Keratinocyte (primary cell): ENCODE measurements around the gene KDR.

Experiments
- EZH2 ChIP-seq: IDR thresholded peaks from one replicate; pipeline ENCODE4 v1.6.1; 2012; ENCODE audit warnings: inconsistent platforms, mild to moderate bottlenecking, low read length, moderate library complexity
- TF ChIP-seq, protein P1 (sequence below), 3 experiments: IDR thresholded peaks in 1 of 3; conservative IDR thresholded peaks in 1 of 3; optimal IDR thresholded peaks in 1 of 3; 2 replicates in 2 of 3; 3 replicates in 1 of 3; pipeline versions ENCODE3 to v1.5.1; 2011; ENCODE audit warnings: low read length in 3 of 3, mild to moderate bottlenecking in 3 of 3, moderate library complexity in 2 of 3, control low read depth in 1 of 3, inconsistent platforms in 1 of 3; ENCODE audit not compliant: insufficient read depth in 2 of 3; ENCODE audit errors: extremely low read depth in 1 of 3

DNA sequence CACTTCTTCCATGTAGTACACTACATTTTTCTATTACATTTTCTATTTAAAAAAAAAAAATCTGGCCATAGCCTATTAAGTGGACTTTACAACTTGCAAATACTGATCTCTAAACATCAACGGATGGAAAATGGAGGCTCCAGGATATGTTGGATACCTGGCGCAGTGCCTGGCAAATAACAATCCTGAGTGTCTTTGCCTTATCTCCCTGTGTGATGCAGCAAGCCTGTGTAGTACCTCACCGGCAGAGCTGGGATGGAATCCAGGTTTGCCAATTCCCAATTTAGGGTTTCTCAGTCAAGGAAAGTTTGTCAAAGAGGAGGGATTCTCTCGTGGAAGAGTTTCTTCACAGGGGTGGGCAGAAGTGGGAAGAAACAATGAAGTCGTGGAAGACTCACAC lies 93.2 kb downstream of the KDR start:
- TF ChIP-seq, protein P1, sequence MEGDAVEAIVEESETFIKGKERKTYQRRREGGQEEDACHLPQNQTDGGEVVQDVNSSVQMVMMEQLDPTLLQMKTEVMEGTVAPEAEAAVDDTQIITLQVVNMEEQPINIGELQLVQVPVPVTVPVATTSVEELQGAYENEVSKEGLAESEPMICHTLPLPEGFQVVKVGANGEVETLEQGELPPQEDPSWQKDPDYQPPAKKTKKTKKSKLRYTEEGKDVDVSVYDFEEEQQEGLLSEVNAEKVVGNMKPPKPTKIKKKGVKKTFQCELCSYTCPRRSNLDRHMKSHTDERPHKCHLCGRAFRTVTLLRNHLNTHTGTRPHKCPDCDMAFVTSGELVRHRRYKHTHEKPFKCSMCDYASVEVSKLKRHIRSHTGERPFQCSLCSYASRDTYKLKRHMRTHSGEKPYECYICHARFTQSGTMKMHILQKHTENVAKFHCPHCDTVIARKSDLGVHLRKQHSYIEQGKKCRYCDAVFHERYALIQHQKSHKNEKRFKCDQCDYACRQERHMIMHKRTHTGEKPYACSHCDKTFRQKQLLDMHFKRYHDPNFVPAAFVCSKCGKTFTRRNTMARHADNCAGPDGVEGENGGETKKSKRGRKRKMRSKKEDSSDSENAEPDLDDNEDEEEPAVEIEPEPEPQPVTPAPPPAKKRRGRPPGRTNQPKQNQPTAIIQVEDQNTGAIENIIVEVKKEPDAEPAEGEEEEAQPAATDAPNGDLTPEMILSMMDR (optimal IDR thresholded peaks at IDR 0.05 in 1 of 3, IDR thresholded peaks at IDR 0.05 in 1 of 3, conservative IDR thresholded peaks at IDR 0.05 in 1 of 3; ENCODE audit: extremely low read depth in 1 of 3, insufficient read depth in 2 of 3, low read length in 3 of 3) = no peak
- TF ChIP-seq EZH2 = no peak
